ENCODE results near the gene SCLT1.
"Not testable (repeated sequence)": the region's sequence is repeated elsewhere in the genome, so short reads cannot be mapped to it uniquely, and the experiment has no call there.

Gene SCLT1

GRCh38 chr4:129093191-129093920 lies at the start of gene SCLT1:
SCLT1 (minus strand) TSS chr4:129093539; CDS start chr4:129093103, 436 bp downstream.
- no peak for TF ChIP-seq CTCF (conservative IDR thresholded peaks at IDR 0.05; ENCODE audit: low read depth, low read length)
- peak within 1 kb of the TSS; percentile 88 for H3K4me3 ChIP-seq (ENCODE audit: low read depth, low read length)
- DNase-seq (ENCODE audit: low read depth) = peak; percentile 99

- no peak overlapping the region for H3K4me3 ChIP-seq (ENCODE audit: low read depth, low read length)
- peak; percentile 38 for TF ChIP-seq CTCF (conservative IDR thresholded peaks at IDR 0.05; ENCODE audit: low read depth, low read length)
- DNase-seq (ENCODE audit: low read depth) = peak; percentile 37
Measured at GRCh38 chr4:129140521-129140920, 47.2 kb upstream of the SCLT1 start.

GRCh38 chr4:129138810-129139496 lies 45.6 kb upstream of the SCLT1 start:
- no peak for DNase-seq (ENCODE audit: low read depth)
- H3K4me3 ChIP-seq (ENCODE audit: low read depth, low read length) = no peak overlapping the region
- TF ChIP-seq CTCF (conservative IDR thresholded peaks at IDR 0.05; ENCODE audit: low read depth, low read length) = no peak

GRCh38 chr4:129136433-129136832 lies 43.1 kb upstream of the SCLT1 start:
- no peak for DNase-seq (ENCODE audit: low read depth)
- no peak for TF ChIP-seq CTCF (conservative IDR thresholded peaks at IDR 0.05; ENCODE audit: low read depth, low read length)
- H3K4me3 ChIP-seq (ENCODE audit: low read depth, low read length) = no peak overlapping the region

- no peak for DNase-seq (ENCODE audit: low read depth)
- no peak for TF ChIP-seq CTCF (conservative IDR thresholded peaks at IDR 0.05; ENCODE audit: low read depth, low read length)
- no peak overlapping the region for H3K4me3 ChIP-seq (ENCODE audit: low read depth, low read length)
Measured at GRCh38 chr4:129131343-129131742, 38.0 kb upstream of the SCLT1 start.

- H3K4me3 ChIP-seq (ENCODE audit: low read depth, low read length) = no peak overlapping the region
- no peak for DNase-seq (ENCODE audit: low read depth)
- no peak for TF ChIP-seq CTCF (conservative IDR thresholded peaks at IDR 0.05; ENCODE audit: low read depth, low read length)
Measured at GRCh38 chr4:129129143-129129542, 35.8 kb upstream of the SCLT1 start.

- not testable (repeated sequence) for H3K4me3 ChIP-seq (ENCODE audit: low read depth, low read length); DNase-seq (ENCODE audit: low read depth)
Measured at GRCh38 chr4:129126614-129127013, 33.3 kb upstream of the SCLT1 start.
